ENCODE results near the gene EIF3I.

Gene EIF3I

DNA sequence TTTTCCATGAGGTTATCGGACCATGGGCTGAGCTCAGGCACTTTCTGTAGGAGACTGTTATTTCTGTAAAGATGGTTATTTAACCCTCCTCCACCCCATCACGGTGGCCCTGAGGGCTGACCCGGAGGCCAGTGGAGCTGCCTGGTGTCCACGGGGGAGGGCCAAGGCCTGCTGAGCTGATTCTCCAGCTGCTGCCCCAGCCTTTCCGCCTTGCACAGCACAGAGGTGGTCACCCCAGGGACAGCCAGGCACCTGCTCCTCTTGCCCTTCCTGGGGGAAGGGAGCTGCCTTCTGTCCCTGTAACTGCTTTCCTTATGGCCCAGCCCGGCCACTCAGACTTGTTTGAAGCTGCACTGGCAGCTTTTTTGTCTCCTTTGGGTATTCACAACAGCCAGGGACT lies 24.4 kb upstream of the EIF3I start:
- in situ Hi-C loops (cut with MboI; ENCODE audit: low sequenced_read_pairs), result no loop called here

DNA sequence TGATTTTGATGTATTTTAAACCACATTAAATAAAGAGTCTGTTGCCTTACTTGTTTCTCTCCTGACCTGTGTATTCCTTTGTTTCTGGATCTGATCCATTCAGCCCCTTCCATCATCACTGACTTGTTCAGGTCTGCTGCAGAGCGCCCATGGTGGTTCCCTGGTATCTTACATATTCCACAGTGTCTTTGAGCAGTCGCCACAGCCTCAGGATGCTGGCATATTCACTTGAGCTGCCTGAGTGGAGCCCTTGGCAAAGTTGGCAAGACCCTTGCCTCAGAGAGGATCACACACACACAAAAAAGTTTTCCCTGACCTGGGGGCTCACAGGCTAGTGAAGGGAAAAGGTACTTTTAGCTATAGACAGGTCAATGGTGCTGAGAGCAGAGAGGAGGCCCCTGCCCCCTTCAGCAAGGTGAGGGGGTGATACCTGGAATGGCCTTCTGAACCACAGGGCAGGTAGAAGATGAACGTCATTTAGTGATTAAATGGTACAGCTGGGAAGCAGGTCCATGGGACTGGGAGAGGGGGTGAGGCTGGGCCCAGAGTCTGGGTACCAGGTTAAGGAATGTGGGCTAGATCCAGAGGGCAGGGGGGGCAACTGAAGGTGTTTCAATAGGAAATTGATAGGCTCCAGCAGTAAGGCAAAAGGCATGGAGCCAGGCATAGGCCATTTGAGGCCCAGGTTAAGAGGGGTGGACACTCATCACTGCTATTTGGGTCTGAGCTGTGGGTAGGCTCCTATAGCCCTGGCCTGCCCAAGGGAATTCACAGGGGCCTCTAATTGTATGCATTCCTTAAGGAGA lies 23.8 kb upstream of the EIF3I start:
- in situ Hi-C loops (cut with MboI; ENCODE audit: low sequenced_read_pairs), result no loop called here

DNA sequence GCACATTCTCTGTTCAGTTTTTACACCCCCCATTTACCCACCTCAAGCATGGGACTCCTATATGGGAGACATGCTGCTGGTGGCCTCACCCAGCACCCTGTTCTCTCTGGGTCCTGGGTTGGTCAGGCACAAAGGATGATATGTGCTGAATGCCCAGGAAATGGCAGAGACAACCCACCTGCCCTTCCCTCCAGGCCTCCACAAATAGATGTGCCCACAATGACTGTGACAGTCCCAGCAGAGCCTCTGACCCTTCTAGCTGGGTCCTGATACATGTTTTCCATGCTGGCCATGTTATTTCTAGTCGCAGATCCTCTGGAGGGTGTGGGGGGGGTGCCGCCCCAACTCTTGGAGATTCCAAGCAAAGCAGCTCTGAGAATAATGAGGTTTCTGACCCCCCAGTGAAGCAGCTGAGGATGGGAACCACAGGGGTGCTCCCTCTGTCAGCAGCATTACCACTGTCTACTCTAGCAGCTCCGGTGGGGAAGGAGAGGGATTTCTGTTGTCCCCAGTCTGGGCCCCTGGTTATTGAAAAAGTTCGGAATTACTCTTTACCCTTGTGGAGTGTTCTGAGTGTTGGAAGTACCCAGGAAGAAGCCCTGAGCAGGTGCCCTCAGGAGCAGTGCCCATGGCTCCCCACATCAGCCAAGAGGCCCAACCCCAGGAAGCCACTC lies 23.0 kb upstream of the EIF3I start:
- in situ Hi-C loops (cut with MboI; ENCODE audit: low sequenced_read_pairs), result no loop called here

DNA sequence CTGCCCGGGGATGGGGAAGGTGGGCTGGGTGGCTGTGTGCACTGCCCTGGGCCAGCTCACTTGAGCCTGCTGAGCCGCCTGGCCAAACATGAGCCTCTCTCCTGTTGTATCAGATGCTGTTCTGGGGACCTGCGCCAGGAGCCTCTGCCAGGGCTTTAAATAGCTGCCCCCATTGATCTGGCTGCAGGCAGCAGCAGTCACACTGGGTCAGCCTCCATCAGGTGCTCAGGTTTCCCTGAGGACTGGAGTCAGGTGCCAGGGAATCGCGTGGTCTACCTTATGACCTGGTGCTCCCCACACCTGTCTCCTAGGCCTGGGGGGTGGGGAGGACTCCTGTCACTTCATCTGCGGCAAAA lies 22.5 kb upstream of the EIF3I start:
- in situ Hi-C loops (cut with MboI; ENCODE audit: low sequenced_read_pairs), result loop anchor here (25.0 kb wide), 1 partner anchor 163 kb away; the partner anchor contains the start of genes FAM229A and TSSK3

DNA sequence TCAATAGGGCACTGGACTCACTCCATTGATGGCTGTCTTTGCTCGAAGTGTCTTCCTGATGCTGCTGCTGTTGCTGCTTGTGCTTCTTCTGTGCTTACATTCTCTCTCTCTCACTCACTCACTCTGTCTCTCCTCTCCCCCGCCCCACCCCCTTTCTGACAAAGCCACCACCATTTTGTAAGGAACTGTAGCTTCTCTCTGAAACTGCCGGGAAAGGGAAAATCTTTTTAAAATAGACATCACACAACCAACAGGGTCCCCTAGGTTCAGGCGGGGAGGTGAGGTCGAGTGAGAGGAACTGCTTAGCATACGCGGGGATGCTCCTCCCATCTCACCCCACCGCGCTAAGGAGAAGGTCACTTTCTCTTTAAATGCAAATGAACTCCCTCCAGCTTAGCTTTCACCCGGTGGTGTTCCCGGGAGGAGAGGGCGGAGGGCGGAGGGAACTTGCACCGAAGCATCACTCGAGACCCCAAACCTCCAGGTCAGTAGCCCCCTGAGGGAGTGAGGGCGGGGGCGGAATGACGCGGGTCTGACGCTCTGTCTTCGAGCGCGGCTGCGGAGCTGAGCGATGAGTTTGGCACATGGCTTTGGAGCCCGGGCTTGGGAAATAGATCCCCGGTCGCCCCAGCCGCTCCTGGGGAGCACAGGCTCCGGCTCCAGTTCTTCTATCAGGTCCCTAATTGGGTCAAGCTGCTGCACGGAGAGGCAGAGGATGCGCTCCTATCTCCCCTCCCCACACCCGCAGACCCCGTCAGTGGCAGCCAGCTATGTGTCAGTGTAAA lies 21.8 kb upstream of the EIF3I start, which contains the start of gene CCDC28B:
Gene CCDC28B, plus strand, starts transcription at position 370 of the 785 bp plus-strand sequence. CDS start 1,341 bp downstream, outside the sequence.
- in situ Hi-C loops (cut with MboI; ENCODE audit: low sequenced_read_pairs), result loop anchor here (25.0 kb wide), 1 partner anchor 162 kb away; the partner anchor contains the start of genes FAM229A and TSSK3

DNA sequence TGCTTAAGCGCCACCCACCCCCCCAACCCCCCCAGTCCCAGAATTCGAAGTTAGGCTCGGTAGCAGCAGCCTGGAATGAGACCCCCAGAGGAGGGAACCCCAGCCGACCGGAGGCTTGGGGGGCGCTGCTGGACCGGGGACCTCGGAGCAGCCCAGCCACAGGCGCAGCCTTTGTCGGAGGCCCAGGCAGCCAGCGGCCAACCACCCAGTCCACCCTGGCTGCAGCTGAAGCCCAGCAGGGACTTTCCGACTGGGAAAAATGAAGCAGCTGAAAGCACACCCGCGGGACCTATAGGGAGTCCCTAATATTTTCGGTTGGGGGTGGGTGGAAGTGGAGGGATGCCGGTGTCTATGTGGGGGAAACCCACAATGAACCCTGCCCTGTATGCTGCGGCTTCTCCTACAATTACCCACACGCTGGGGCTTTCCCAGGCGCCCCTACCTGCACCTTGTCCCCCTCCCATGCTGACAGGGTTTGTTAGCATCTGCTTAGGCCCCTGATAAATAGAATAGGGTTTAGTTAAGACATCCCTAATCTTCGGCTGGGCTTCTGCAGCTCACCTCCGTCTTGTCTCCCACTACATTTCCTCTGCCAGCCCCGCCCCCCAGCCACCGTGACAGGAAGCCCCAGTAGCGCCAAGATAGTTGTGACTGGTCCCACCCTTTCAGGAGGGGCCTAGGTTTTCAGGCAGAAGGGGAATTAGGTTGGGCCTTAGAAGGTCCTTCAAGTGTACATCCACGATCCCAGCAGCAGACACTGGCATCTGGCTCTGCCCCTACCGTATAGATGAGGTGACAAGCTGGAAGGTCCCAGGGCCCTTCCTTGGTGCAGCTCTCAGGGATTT lies 21.0 kb upstream of the EIF3I start:
- in situ Hi-C loops (cut with MboI; ENCODE audit: low sequenced_read_pairs), result loop anchor here (25.0 kb wide), 1 partner anchor 161 kb away; the partner anchor contains the start of genes FAM229A and TSSK3

DNA sequence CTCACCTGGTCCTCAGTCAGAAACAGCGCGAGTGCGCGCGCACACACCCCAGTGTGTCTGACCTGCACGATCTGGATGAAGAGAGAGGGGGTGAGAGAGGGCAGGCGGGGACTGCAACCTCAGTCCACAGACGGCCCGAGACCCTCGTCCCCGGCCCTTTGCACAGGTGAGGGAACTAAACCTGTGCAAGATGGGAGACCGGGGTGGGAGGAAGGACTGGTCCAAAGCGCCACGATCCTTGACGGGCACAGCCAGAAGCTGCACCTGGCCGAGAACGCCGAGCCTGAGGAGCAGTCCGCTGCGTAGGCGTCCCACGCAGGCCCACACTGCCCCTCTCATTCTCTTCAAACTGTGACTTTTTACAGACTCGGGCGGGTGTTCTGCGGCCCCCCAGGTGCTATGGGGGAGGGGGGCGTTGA lies 17.3 kb upstream of the EIF3I start:
- in situ Hi-C loops (cut with MboI; ENCODE audit: low sequenced_read_pairs), result loop anchor here (25.0 kb wide), 1 partner anchor 157 kb away; the partner anchor contains the start of genes FAM229A and TSSK3

DNA sequence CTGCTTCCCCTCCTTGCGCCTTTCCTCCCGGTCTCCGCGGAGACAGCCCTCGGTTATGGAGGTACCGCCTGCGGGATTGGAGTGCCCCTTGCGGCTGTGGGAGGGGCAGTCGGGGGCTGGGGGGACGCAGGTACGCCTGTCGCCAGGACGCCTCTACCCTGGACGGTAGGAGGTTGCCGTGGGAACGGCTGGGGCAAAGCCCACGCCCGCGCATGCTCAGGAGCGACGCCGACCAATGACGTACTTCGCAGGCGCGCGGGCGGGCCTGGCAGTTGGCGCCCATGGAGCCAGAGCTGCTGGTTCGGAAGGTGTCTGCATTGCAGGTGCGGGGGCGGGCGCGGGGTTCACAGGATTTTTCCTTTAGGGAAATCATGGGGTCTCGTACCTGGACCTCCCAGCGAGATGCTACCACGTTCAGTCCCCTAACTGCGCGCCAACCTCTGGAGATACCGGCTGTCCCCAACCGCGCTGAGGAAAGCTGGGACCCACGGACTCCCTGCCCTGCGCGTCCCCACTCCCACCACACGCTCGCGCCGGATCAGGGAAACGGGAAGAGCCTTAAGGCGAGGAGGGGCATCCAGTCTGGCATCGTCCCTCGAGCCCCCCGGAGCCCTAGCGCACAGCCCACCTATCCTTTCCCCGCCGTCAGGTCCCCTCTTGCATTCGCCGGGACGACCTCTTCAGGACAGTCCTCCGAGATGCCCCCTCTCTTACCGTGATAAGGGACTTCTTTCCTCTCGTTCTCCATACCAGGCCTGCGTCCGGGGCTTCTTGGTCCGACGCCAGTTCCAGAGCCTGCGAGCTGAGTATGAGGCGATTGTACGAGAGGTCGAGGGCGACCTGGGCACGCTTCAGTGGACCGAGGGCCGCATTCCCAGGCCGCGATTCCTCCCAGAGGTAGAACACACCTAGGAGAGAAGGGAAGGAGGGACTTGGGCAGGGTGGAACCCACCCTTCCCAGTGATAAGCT lies 16.5 kb upstream of the EIF3I start, which contains the start of gene IQCC:
Gene IQCC, plus strand, starts transcription at position 271 of the 970 bp plus-strand sequence. Its CDS starts 11 bp downstream, at position 282.
- in situ Hi-C loops (cut with MboI; ENCODE audit: low sequenced_read_pairs), result loop anchor here (25.0 kb wide), 1 partner anchor 157 kb away; the partner anchor contains the start of genes FAM229A and TSSK3

DNA sequence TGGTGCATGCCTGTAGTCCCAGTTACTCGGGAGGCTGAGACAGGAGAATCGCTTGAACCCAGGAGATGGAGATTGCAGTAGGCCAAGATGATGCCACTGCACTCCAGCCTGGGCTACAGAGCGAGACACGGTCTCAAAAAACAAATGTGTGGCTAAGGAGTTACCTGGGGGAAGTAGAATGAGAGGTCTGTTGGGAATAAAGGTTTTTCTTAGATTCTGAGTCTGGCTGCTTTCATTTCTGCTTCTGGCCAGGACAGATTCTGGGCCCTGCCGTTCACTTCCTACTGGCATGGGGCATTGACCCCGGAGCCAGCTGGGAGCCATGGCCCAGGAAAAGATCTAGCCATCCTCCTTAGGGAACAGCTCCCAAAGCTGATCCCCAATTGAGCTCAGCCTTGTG lies 13.7 kb upstream of the EIF3I start:
- in situ Hi-C loops (cut with MboI; ENCODE audit: low sequenced_read_pairs), result loop anchor here (25.0 kb wide), 1 partner anchor 154 kb away; the partner anchor contains the start of genes FAM229A and TSSK3

DNA sequence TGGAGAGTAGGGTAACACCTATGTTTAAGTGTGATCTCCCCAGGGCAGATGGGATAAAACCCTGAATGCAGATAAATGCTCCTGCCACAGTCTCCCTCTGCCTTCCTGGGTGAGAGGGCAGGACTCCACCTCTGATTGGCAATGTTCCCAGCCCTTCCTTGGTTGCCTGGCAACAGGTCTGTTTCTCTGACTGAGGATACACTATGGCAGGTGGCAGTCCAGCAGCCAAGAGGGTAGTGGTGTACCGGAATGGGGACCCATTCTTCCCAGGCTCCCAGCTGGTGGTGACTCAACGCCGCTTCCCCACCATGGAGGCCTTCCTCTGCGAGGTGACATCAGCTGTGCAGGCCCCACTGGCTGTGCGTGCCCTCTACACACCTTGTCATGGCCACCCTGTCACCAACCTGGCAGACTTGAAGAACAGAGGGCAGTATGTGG lies 13.3 kb upstream of the EIF3I start, which contains the start of gene DCDC2B:
Gene DCDC2B, plus strand, starts transcription at position 199 of the 438 bp plus-strand sequence. Its CDS starts 5 bp downstream, at position 204.
- in situ Hi-C loops (cut with MboI; ENCODE audit: low sequenced_read_pairs), result loop anchor here (25.0 kb wide), 1 partner anchor 153 kb away; the partner anchor contains the start of genes FAM229A and TSSK3

DNA sequence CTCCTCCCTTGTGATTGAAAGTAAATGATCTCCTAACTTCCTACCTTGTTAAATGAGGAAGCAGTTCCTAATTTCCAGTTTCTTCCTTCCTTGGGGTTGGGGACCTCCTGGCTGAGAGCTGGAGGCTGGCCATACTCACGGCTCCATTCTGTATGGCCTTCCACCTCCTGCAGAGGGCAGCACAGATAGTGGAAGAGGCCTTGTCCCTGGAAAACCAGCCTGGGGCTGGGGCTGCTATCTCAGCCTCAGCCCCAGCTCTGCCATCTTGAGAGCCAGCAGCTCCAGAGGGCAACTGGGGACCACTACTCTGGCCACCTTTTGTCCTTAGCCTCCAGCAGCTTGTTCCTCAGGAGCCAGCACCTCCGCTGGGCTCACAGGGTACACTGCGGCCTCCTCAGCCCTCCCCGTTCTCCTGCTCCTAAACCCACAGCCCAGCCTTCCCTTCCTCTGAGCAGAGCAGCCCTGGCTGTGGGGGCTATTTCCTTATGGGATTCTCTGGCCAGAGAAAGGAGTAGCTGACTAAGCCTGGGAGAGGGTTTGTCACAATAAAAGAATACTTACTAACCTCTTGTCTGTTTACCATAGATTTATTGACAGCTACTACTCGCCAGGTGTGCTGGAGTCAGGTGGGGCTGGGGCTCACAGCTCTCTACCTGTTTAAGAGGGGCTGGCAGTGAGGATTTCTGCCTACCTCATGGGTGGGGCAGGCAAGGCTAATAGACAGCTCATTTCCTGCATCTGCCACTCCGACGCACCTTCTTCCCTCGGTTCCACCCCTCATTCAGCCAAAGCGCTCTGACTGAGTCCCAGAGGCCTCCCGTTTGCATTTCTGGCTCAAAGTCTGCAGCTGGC lies 6.4 kb upstream of the EIF3I start:
- in situ Hi-C loops (cut with MboI; ENCODE audit: low sequenced_read_pairs), result loop anchor here (25.0 kb wide), 1 partner anchor 146 kb away; the partner anchor contains the start of genes FAM229A and TSSK3

DNA sequence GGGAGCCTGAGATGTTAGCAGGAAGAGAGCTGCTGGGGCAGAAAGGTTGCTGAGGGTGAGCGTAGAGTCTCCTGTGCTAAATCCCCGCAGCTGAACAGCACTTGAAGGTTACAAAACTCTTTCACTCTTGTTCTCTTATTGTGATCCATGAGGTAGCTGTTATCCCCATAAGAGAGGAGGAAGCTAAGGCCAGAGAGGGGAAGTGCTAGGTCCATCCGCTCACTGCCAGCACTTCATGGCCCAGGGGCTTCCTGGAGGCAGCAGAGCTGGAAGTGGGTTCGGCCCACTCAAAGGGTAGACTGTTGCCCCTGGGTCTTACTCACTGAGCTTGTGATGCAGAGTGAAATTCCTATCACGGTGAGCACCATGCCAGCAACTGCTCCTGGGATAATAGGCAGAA lies 5.6 kb upstream of the EIF3I start:
- in situ Hi-C loops (cut with MboI; ENCODE audit: low sequenced_read_pairs), result loop anchor here (25.0 kb wide), 1 partner anchor 146 kb away; the partner anchor contains the start of genes FAM229A and TSSK3

DNA sequence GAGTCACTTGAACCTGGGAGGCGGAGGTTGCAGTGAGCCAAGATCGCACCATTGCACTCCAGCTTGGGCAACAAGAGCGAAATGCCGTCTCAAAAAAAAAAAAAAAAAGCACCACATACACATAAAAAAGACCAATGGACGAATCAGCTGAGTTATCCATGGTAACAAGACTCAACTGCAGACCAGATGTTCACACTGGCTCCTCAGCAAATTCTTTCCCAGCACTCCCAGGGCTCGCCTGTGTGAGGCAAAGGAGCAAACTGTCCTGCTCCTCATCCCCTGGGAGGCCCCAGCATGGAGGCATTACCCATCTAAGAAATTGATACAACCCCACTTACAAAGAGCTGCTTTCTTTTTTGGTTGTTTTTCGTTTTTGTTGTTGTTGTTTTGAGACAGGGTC lies 3.2 kb upstream of the EIF3I start:
- in situ Hi-C loops (cut with MboI; ENCODE audit: low sequenced_read_pairs), result loop anchor here (25.0 kb wide), 1 partner anchor 143 kb away; the partner anchor contains the start of genes FAM229A and TSSK3

DNA sequence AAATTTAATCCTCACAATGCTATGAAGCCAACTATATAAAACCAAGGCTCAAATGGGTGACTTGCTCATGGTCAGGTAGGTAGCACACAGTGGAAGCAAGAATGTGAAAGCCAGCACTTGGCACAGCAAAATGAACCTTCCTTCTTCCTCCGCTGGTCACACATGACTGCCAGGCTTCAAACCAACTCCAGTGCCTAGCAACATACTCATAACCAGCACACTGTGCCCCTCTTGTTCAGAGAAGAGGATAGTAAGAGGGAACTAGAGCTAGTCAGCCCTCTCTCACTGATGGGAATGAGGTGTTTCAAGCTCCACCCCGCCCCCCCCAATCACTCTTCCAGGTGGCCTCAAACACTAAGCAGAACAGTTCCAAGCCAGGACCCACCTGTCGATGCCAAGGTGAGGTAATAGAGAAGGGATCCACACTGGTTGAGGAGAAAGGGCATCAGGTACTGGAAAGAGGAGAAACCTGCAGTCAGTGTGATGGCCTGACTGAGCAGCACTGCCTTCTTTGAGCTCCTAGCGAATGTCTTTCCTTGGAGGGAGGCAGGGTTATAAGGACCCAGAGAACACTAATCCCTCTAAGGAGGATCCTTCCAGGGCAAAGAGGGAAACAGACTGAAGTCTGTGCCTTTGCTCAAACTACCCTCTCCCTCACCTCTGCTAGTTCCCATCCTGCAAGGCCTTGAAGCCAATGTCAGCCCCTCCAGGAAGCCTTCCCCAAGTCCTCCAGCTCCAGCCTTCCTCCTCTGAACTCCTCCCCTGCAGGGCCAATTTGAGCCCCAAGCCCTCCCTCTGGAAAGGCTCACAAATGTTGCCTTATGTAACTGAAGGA lies 1.2 kb upstream of the EIF3I start:
- in situ Hi-C loops (cut with MboI; ENCODE audit: low sequenced_read_pairs), result loop anchor here (25.0 kb wide), 1 partner anchor 141 kb away; the partner anchor contains the start of genes FAM229A and TSSK3

DNA sequence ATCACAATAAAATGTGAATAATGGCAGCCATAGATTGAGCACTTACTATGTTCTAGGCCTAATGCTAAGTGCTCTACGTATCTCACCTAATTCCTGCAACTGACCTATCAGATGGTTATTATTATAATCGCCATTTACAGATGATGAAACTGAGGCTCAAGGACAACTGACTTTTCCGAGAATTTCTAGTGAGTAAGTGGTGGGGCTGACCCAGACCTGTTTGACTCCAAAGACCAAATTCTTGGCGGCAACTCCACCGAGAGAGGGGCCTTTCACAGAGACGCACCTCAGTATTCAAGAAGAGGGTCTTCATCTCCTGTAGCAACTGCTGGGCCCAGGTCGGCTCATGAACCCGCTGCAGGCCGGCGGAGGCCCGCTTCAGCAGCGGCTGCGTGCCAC lies 627 bp upstream of the EIF3I start:
- in situ Hi-C loops (cut with MboI; ENCODE audit: low sequenced_read_pairs), result loop anchor here (25.0 kb wide), 1 partner anchor 141 kb away; the partner anchor contains the start of genes FAM229A and TSSK3

DNA sequence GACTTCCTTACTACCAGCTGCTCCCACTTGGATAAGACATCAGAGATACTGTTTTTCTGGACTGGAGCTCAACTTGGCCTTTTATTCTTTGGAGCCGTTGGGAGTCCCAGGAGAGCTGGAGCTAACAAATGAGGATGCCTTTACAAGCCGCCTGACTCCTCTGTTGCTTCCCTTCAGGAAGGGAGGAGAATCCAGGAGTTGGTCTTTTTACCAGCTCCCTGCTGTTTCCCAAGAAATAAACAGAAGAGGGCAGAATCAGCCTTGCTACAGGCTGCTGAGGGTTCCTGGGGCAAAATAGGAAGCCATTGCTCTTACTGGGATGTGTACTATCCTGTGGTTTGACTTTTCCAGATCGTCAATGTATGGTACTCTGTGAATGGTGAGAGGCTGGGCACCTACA lies 1.5 kb downstream of the EIF3I start:
- in situ Hi-C loops (cut with MboI; ENCODE audit: low sequenced_read_pairs), result loop anchor here (25.0 kb wide), 1 partner anchor 139 kb away; the partner anchor contains the start of genes FAM229A and TSSK3
